Activated T-cell treated with anti-CD3 and anti-CD28 coated beads, Interleukin-2, amount 50 U/mL, for 72 hours (primary cell): ENCODE results near the gene DMD. TPM values are rescaled to one million over a fixed set of nuclear protein-coding genes. Genes with fewer than 3 reads are reported as not detected.
"Not testable (repeated sequence)": the region's sequence is repeated elsewhere in the genome, so short reads cannot be mapped to it uniquely, and the experiment has no call there.

Experiments
- ATAC-seq, 2 donors: fragments of 150-1000 bp; cut with Tn5 transposase; replicated peaks in 1 of 2; 2 replicates each; pipeline ENCODE4 v1.10.0; 2021; ENCODE audit warnings: moderate library complexity in 2 of 2, mild to moderate bottlenecking in 1 of 2
- DNase-seq, 2 donors: peaks; one replicate each; pipeline ENCODE4 v3.0.0; 2021 to 2022; ENCODE audit warnings: mixed read lengths in 1 of 2
- H3K27ac Mint-ChIP-seq: one replicate; pipeline ENCODE4 v1.8.0; 2022; ENCODE audit warnings: mild to moderate bottlenecking, moderate library complexity, mixed read lengths
- H3K27me3 Mint-ChIP-seq: one replicate; pipeline ENCODE4 v1.8.0; 2022; ENCODE audit warnings: low read depth, mixed read lengths
- H3K36me3 Mint-ChIP-seq, 2 donors: one replicate each; pipeline ENCODE4 v1.8.0; 2022; ENCODE audit warnings: mixed read lengths in 2 of 2, mild to moderate bottlenecking in 1 of 2; ENCODE audit not compliant: insufficient read depth in 2 of 2
- H3K4me1 Mint-ChIP-seq: one replicate; pipeline ENCODE4 v1.8.0; 2022; ENCODE audit warnings: low read depth, mixed read lengths
- H3K4me3 Mint-ChIP-seq, 2 donors: one replicate each; pipeline ENCODE4 v1.8.0; 2022; ENCODE audit warnings: mild to moderate bottlenecking in 2 of 2, mixed read lengths in 2 of 2, moderate library complexity in 2 of 2
- H3K9me3 Mint-ChIP-seq, 2 donors: one replicate each; pipeline ENCODE4 v1.8.0; 2022; ENCODE audit warnings: mixed read lengths in 2 of 2
- total RNA-seq, 2 donors: library from RNA; stranded (reverse); gene quantifications; one replicate each; pipeline ENCODE4 v1.2.3, GENCODE V29; 2022

Gene DMD
- total RNA-seq, 2 donors from 2014 or later: 2.9 to 4.6 TPM

DNA sequence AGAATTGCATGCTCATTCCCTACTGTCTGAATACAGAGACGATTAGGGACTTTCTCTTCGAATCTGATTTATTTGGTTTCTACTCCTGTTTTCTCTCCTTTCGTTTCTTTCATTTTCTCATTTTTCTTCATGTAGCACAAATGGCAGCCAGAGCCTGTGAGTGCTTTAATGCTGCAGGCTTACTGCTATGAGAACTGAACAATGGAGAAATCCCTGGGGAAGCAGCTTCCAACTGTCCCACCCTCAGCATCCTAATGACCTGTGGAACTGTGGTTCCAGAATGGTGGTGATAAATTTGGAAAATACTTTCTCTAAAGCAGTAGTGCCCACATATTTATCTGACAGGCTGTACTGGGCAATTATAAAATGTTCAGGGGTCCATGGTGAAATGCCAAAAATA lies 930.4 kb downstream of the DMD start:
- peaks cover 6% of the 10 kb centered on the region for H3K27me3 Mint-ChIP-seq
- no peak overlapping the region for H3K27ac Mint-ChIP-seq
- H3K36me3 Mint-ChIP-seq: no peaks in the 10 kb centered on the region

DNA sequence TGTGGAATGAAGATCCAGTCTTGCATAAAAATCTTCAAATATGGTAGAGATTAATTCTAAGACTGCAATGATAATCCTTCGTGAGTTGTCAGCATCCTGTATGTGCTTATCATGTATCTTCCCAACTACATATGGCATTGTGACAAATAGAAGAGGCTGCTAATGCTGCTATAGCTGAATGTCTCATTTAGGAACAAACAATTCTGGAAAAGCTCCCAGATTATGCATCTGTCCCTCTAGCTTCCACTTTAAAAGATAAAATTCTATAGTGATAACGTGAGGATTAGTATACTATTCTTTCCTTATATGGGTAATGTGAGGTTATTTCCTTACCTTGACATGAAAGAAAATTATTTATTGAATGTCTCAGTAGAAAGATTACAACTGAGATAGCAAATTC lies 930.9 kb downstream of the DMD start:
- H3K4me1 Mint-ChIP-seq: no peaks in the 10 kb centered on the region
- ATAC-seq (no peak), DNase-seq (no peak)
- H3K9me3 Mint-ChIP-seq: peaks cover 1 to 5% of the 10 kb centered on the region in 2 donors
- H3K27me3 Mint-ChIP-seq: peaks cover 6% of the 10 kb centered on the region
- H3K4me3 Mint-ChIP-seq: no peak overlapping the region
- H3K36me3 Mint-ChIP-seq: no peaks in the 10 kb centered on the region
- no peak overlapping the region for H3K27ac Mint-ChIP-seq

More for the DNA sequence above, 930.4 kb downstream of the DMD start:
- Mint-ChIP-seq H3K4me3 (no peak overlapping the region), H3K9me3 (peaks cover 1 to 5% of the 10 kb centered on the region in 2 donors), H3K4me1 (no peaks in the 10 kb centered on the region)
- ATAC-seq (no peak), DNase-seq (no peak)

DNA sequence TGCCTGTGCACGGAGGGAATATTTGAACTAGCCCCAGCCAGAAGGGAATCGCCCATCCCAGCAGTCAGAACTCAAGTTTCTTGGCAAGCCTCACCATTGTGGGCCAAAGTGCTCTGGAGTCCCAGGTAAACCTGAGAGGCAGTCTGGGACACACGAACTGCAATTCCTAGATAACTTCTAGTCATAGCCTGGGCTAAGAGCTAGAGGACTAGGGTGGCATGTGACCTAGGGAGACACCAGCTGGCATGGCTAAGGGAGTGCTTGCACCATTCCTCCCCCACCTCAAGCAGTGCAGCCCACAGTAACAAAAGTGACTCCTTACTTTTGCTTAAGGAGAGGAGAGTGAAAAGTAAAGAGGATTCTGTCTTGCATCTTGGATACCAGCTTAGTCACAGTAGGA lies 935.2 kb downstream of the DMD start:
- no peaks in the 10 kb centered on the region for H3K36me3 Mint-ChIP-seq
- no peak for DNase-seq
- peaks cover 3 to 5% of the 10 kb centered on the region in 2 donors for H3K9me3 Mint-ChIP-seq
- H3K4me1 Mint-ChIP-seq: no peaks in the 10 kb centered on the region
- no peak overlapping the region for H3K4me3 Mint-ChIP-seq
- H3K27me3 Mint-ChIP-seq: peaks cover 6% of the 10 kb centered on the region
- no peak for ATAC-seq
- no peak overlapping the region for H3K27ac Mint-ChIP-seq

DNA sequence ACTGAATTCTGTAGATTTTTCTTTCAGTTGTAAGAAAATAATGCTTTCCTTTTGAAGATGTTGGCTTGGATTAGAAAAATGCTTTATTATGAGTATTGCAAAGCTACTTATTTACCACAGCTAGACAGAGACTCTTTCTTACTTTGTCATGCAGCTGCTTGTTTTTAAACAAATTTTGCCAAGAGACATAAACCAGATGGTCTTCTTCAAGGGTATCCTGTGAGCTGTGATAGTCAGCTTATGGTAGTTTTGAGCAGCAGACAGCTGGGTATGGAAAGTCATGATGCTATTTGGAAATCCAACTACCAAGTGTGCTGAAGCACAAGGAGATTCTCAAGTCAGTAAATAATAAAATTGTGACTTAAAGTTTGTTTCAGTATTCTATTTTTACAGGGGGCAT lies 941.5 kb downstream of the DMD start:
- H3K27me3 Mint-ChIP-seq: no peaks in the 10 kb centered on the region
- no peak for DNase-seq
- H3K4me3 Mint-ChIP-seq: no peak overlapping the region
- ATAC-seq: no peak
- H3K9me3 Mint-ChIP-seq: no peaks in the 10 kb centered on the region
- no peaks in the 10 kb centered on the region for H3K4me1 Mint-ChIP-seq
- H3K27ac Mint-ChIP-seq: no peak overlapping the region
- H3K36me3 Mint-ChIP-seq: no peaks in the 10 kb centered on the region

DNA sequence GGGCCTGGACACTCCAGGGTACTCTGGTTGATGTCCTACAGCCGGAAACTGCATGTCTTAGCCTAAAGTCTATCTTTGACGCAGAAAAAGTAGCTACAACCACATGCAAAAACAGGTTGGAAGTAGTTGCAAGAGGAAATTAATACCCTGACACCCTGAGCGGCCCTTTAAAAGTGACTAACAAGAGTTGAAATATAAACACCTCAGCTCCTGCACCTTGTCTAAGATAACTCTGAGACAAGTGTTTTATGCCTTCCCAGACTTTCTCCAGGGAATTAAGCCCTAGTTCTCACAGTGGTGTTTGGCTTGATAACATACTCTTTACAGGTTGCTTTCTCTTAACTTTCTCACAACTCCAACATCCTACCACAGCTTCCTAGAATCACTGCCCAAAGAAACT lies 943.1 kb downstream of the DMD start:
- Mint-ChIP-seq H3K4me1 (no peaks in the 10 kb centered on the region), H3K9me3 (peaks cover 0 to 2% of the 10 kb centered on the region in 2 donors), H3K4me3 (no peak overlapping the region), H3K27ac (no peak overlapping the region), H3K27me3 (no peaks in the 10 kb centered on the region), H3K36me3 (peaks cover 0 to 3% of the 10 kb centered on the region in 2 donors)
- ATAC-seq (no peak), DNase-seq (no peak)

DNA sequence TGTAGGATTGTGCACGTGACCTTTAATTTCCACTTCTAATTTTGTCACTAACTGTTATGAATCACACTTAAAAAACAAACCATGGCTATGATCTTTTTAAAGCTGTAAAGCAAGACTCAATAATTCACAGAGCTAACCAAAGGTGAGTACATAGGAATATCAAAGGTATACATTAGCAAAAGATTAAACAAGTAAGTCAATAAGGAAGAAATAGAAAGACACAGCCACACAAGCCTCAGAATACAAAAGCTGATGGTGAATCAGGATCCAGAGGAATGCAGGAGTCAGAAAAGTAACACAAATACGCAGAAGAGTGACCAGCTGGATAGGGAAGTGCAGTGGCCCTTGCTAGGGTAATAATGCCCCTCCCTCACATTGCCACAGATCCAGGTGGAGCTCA lies 943.6 kb downstream of the DMD start:
- Mint-ChIP-seq H3K27ac (no peak overlapping the region), H3K27me3 (no peaks in the 10 kb centered on the region), H3K4me3 (no peak overlapping the region), H3K36me3 (peaks cover 0 to 3% of the 10 kb centered on the region in 2 donors), H3K4me1 (no peaks in the 10 kb centered on the region), H3K9me3 (peaks cover under 1 to 2% of the 10 kb centered on the region in 2 donors)
- DNase-seq (no peak), ATAC-seq (no peak)

DNA sequence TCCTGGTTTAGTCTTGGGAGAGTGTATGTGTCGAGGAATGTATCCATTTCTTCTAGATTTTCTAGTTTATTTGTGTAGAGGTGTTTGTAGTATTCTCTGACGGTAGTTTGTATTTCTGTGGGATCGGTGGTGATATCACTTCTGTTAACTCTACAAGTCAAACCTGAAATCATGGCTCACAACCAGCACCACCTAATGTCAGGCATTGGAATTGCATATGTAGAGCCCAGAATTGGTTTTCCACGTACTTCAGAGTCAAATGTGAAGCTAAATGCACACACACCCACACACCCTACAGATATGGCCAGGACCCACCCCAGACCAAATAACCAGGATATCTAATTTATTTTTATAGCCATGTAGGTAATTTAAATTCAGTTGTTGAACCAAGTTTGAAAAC lies 964.7 kb downstream of the DMD start:
- H3K27me3 Mint-ChIP-seq, H3K9me3 Mint-ChIP-seq, H3K4me1 Mint-ChIP-seq, ATAC-seq, H3K36me3 Mint-ChIP-seq, H3K27ac Mint-ChIP-seq, H3K4me3 Mint-ChIP-seq, DNase-seq: not testable (repeated sequence)

DNA sequence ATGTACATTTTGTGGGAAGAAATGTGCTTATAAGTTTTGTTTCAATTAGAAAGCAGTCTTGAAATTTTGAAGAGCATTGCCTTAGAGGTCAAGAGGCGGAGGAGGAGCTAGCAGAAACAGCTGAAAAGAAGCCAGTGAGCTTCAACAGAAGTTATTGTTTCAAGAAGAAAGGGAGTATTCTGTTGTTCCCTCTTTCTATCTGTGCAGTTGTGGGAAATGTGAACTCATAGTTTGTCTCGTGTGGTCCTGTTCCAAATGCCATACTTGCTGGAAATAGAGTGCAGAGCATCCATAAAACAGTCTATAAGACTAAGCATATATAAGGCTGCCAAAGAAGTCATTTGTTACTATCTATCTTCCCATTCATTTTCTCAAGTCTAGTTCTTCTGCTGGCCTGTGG lies 1015.7 kb downstream of the DMD start:
- no peaks in the 10 kb centered on the region for H3K27me3 Mint-ChIP-seq
- H3K36me3 Mint-ChIP-seq: no peaks in the 10 kb centered on the region
- ATAC-seq (no peak), DNase-seq (no peak)
- H3K9me3 Mint-ChIP-seq: peaks cover 3 to 5% of the 10 kb centered on the region in 2 donors
- no peak overlapping the region for H3K27ac Mint-ChIP-seq
- no peak overlapping the region for H3K4me3 Mint-ChIP-seq
- no peaks in the 10 kb centered on the region for H3K4me1 Mint-ChIP-seq

DNA sequence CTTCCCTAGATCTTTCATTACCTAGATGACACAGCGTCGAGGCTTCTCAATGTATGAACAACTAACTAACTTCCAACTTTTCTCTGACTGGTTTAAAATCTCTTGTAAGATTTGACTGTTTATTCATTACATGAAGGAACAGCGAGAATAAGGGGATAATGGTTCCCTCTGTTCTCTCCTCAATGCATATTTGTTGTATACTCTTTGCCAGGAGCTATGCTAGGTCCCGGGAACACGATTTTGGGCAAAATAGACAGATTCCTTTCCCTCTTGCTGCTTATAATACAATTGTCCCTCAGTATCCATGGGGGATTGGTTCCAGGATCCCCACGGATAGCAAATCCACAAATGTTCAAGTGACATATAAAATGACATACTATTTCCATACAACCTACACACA lies 1020.0 kb downstream of the DMD start:
- Mint-ChIP-seq H3K4me3 (no peak overlapping the region), H3K36me3 (no peaks in the 10 kb centered on the region), H3K9me3 (peaks cover 3 to 5% of the 10 kb centered on the region in 2 donors), H3K27me3 (no peaks in the 10 kb centered on the region), H3K4me1 (no peaks in the 10 kb centered on the region), H3K27ac (no peak overlapping the region)
- ATAC-seq (no peak), DNase-seq (no peak)

DNA sequence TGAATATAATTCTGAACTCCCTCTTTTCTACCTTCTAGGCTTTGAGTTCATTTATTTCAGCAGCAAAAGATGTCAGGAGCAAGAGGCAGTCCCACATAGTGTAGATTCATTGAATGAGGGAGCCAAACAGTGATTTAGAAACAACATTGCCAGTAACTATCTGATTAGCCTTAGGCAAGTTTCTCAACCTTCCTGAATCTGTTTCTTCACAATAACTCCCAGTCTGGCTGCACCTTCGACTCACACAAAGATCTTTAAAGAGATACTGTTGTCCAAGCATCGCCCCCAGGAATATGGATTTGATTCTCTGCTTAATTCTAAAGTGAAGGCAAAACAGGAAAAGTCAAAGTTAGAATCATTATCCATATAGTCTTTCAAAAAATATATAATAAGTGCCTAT lies 1026.2 kb downstream of the DMD start:
- H3K27me3 Mint-ChIP-seq: no peaks in the 10 kb centered on the region
- no peaks in the 10 kb centered on the region for H3K36me3 Mint-ChIP-seq
- no peak for DNase-seq
- ATAC-seq: no peak
- no peaks in the 10 kb centered on the region for H3K9me3 Mint-ChIP-seq
- no peak overlapping the region for H3K4me3 Mint-ChIP-seq
- H3K4me1 Mint-ChIP-seq: no peaks in the 10 kb centered on the region
- H3K27ac Mint-ChIP-seq: no peak overlapping the region

DNA sequence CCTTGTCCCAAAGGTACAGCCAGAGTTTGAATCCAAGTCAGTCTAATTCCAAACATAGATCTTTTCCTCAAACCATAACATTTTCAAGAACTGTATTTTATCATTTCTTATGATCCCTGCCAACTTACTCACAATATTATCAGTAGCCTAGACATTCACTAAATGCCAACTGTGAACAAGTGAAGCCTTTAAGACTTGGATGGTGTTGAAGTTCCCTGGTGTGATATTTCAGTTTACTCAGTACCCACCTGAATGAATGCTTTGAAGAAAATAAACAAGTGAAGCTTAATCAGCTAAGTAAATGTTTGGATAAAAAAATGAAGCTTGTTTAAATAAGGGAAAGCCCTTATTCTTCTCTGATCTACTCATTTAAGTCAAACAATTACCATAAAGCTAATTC lies 1028.3 kb downstream of the DMD start:
- Mint-ChIP-seq H3K36me3 (no peaks in the 10 kb centered on the region), H3K9me3 (peaks cover 0 to 1% of the 10 kb centered on the region in 2 donors), H3K4me1 (no peaks in the 10 kb centered on the region), H3K27me3 (no peaks in the 10 kb centered on the region), H3K27ac (no peak overlapping the region), H3K4me3 (no peak overlapping the region)
- DNase-seq: no peak
- ATAC-seq: no peak

DNA sequence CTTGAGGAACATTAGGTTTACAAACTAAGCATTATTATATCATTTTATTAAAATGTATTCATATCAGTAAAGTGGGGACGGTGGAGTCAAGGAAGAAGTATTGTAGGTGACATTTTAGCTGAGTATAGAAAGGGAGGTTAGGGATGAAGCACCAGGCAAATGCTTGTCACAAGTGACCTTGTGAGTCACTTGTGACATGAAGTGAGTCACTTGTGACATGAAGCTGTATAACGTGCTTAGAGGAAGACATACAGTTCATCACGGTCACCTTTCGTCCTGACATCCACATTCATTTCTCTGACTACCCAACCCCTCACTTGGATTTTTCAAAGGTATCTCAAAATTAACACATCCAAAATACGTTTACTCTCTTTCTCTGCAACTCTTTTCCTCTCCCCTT lies 1034.8 kb downstream of the DMD start:
- peaks cover 12% of the 10 kb centered on the region for H3K27me3 Mint-ChIP-seq
- H3K36me3 Mint-ChIP-seq: no peaks in the 10 kb centered on the region

DNA sequence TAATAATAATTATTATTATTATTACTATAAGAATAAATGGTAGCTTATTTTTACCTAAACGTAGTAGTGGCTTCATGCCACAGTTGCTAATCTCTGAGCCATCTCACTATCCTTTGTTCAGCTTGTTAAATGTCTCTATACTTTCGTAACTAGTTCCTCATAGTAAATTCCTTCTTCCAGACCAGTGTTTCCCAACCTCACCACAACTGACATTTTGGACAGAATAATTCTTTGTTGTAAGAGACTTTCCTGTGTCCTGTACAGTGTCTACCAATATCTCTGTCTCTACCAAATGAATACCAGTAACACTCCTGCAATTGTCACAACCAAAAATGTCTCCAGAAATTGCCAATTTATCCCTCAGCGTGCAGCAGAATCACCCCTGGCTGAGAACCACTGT lies 1040.9 kb downstream of the DMD start:
- DNase-seq (no peak), ATAC-seq (no peak)
- Mint-ChIP-seq H3K27ac (no peak overlapping the region), H3K9me3 (peaks cover 0 to 1% of the 10 kb centered on the region in 2 donors), H3K27me3 (peaks cover 5% of the 10 kb centered on the region), H3K36me3 (no peaks in the 10 kb centered on the region), H3K4me3 (no peak overlapping the region), H3K4me1 (no peaks in the 10 kb centered on the region)

More for the DNA sequence above, 1034.8 kb downstream of the DMD start:
- Mint-ChIP-seq H3K4me3 (no peak overlapping the region), H3K4me1 (no peaks in the 10 kb centered on the region), H3K27ac (no peak overlapping the region), H3K9me3 (peaks cover 1 to 7% of the 10 kb centered on the region in 2 donors)
- DNase-seq (no peak), ATAC-seq (no peak)

DNA sequence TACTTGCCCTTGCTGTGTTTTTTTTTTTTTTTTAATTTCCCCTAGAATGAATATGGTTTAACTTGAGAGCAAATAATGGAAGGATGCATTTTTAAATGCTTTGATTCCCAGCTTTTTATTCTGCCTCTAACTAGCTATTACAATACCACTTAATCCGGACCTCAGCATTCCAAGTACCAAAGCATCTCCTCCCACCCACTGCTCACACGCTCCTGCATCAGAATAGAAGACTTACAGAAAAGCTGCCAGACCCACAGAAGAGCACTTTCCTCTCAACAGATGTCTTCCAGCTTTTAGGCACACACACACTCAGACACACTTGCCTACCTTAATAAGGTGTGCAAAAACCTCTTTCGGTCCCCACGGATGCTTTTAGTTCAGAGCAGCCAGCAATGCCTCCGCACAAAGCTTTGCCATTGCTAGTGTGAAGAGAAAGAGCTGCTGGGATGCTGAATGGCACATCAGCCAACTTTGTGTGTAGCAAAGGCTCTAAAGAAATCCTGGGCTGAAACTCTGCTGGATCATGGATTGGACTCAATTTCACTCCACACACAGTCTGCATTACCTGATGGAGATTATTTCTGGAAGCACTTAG lies 1056.2 kb downstream of the DMD start:
- no peaks in the 10 kb centered on the region for H3K27me3 Mint-ChIP-seq
- ATAC-seq: no peak
- no peak for DNase-seq
- no peaks in the 10 kb centered on the region for H3K36me3 Mint-ChIP-seq
- H3K27ac Mint-ChIP-seq: no peak overlapping the region
- H3K4me1 Mint-ChIP-seq: no peaks in the 10 kb centered on the region
- no peak overlapping the region for H3K4me3 Mint-ChIP-seq
- H3K9me3 Mint-ChIP-seq: peaks cover 0 to 3% of the 10 kb centered on the region in 2 donors
